ENCODE measurements around the gene PSMG4. TPM values are rescaled to one million over a fixed set of nuclear protein-coding genes. Genes with fewer than 3 reads are reported as not detected.

Gene PSMG4
- total RNA-seq, 1 experiment from 2014 or later: 35.0 TPM

GRCh38 chr6:3287976-3288707 is 29.4 kb downstream of the PSMG4 start:
- TF ChIP-seq CBX3 (IDR thresholded peaks at IDR 0.05; ENCODE audit: low read depth): no peak
- no peak for TF ChIP-seq ZBTB33 (IDR thresholded peaks at IDR 0.05; ENCODE audit: extremely low read depth, insufficient replicate concordance, low read length)
- TF ChIP-seq CTCF (IDR thresholded peaks at IDR 0.05 in 2 of 3, conservative IDR thresholded peaks at IDR 0.05 in 1 of 3; ENCODE audit: borderline replicate concordance in 1 of 3, insufficient read depth in 1 of 3, low read depth in 2 of 3, low read length in 2 of 3): no peak
- no peak for TF ChIP-seq ZFX (IDR thresholded peaks at IDR 0.05)
- TF ChIP-seq MAX (IDR thresholded peaks at IDR 0.05): no peak
- TF ChIP-seq ZNF274 (IDR thresholded peaks at IDR 0.05; ENCODE audit: low read depth, low read length): no peak
- no peak for TF ChIP-seq SIN3A (IDR thresholded peaks at IDR 0.05; ENCODE audit: low read depth)
- TF ChIP-seq YY1 (IDR thresholded peaks at IDR 0.05; ENCODE audit: extremely low read depth, insufficient replicate concordance, low read depth, low read length): no peak
- no peak for TF ChIP-seq SP1 (IDR thresholded peaks at IDR 0.05; ENCODE audit: low read depth)
- TF ChIP-seq SRF (IDR thresholded peaks at IDR 0.05; ENCODE audit: low read depth): no peak
- no peak for TF ChIP-seq REST (IDR thresholded peaks at IDR 0.05; ENCODE audit: low read depth)
- TF ChIP-seq ATF3 (IDR thresholded peaks at IDR 0.05): no peak
- no peak for TF ChIP-seq POLR2AphosphoS5 (IDR thresholded peaks at IDR 0.05; ENCODE audit: low read depth, low read length)
- TF ChIP-seq RAD21 (IDR thresholded peaks at IDR 0.05; ENCODE audit: low read depth): no peak
- TF ChIP-seq TCF7L2 (IDR thresholded peaks at IDR 0.05; ENCODE audit: borderline replicate concordance, extremely low read depth, insufficient read depth, insufficient read length): no peak
- TF ChIP-seq POLR2A (IDR thresholded peaks at IDR 0.05; ENCODE audit: borderline replicate concordance, extremely low read depth, insufficient read depth, insufficient read length): no peak
- TF ChIP-seq JUND (IDR thresholded peaks at IDR 0.05): no peak
- TF ChIP-seq EZH2 (IDR thresholded peaks at IDR 0.05): no peak
- TF ChIP-seq EGR1 (IDR thresholded peaks at IDR 0.05; ENCODE audit: low read depth): no peak
- TF ChIP-seq CEBPB (IDR thresholded peaks at IDR 0.05; ENCODE audit: low read depth): no peak
- ChIA-PET RAD21 (ENCODE audit: low non-redundant PET in 1 of 2, low total read pairs in 2 of 2, uncharacterized antibody in 2 of 2, unreplicated experiment in 2 of 2) (no interaction called here), CTCF (no interaction called here), POLR2A (no interaction called here)
- Histone ChIP-seq H3K27ac (ENCODE audit: low read depth, low read length) (no peak overlapping the region), H3K9me2 (ENCODE audit: insufficient read depth) (no peaks in the 10 kb centered on the region), H3K9ac (ENCODE audit: low read length) (no peak overlapping the region), H3K36me3 (ENCODE audit: control insufficient read depth in 1 of 2, insufficient read depth in 2 of 2, low read length in 2 of 2) (no peaks in the 10 kb centered on the region), H3K79me2 (ENCODE audit: insufficient read depth, low read length) (no peaks in the 10 kb centered on the region), H3K4me3 (replicated peaks in 1 of 2; ENCODE audit: low read depth in 1 of 2, low read length in 2 of 2) (no peak overlapping the region), H3K27me3 (ENCODE audit: insufficient read depth, low read length) (no peaks in the 10 kb centered on the region), H4K20me1 (ENCODE audit: insufficient read depth) (no peaks in the 10 kb centered on the region), H3K9me3 (ENCODE audit: control insufficient read depth in 1 of 2, insufficient read depth in 1 of 2, low read depth in 1 of 2, low read length in 2 of 2) (no peaks in the 10 kb centered on the region), H3K4me1 (ENCODE audit: control insufficient read depth in 1 of 2, insufficient read depth in 2 of 2, low read length in 2 of 2) (no peaks in the 10 kb centered on the region), H3K4me2 (ENCODE audit: low read length) (no peak overlapping the region), H2AFZ (ENCODE audit: low read depth, low read length, poor library complexity, severe bottlenecking) (no peak overlapping the region)
- BruUV-seq (replicated peaks): no TSS peak
- intact Hi-C loops (cut with micrococcal nuclease): no loop called here
- ATAC-seq (no peak), DNase-seq (ENCODE audit: low read depth, low spot score) (no peak)
